ENCODE measurements around the gene GAPVD1.

GRCh38 chr9:125341566-125341965, 79.9 kb downstream of the GAPVD1 start:
- TF ChIP-seq EZH2 (IDR thresholded peaks at IDR 0.05) = no peak
- no peak for TF ChIP-seq CTCF (IDR thresholded peaks at IDR 0.05)
